Right atrium auricular region (tissue), 2 donors: ENCODE results near the gene KIF17. TPM values are rescaled to one million over a fixed set of nuclear protein-coding genes. Genes with fewer than 3 reads are reported as not detected.

ENCODE experiments used
- DNase-seq: peaks from one replicate; pipeline ENCODE4 v3.0.0-alpha.2; 2019; ENCODE audit warnings: low spot score
- H3K27ac ChIP-seq, 2 donors: fragments of 200-600 bp; sonication (generic); 1 replicate in 1 of 2; 2 replicates in 1 of 2; pipeline ENCODE4 v1.5.1; 2016 to 2019
- H3K27me3 ChIP-seq, 2 donors: fragments of 200-600 bp; sonication (generic); one replicate each; pipeline versions ENCODE4 v1.5.1 to v1.6.0; 2017 to 2019
- H3K36me3 ChIP-seq: fragments of 200-600 bp; sonication (generic); one replicate; pipeline ENCODE4 v1.5.1; 2016
- H3K4me1 ChIP-seq, 2 donors: fragments of 200-600 bp; sonication (generic); one replicate each; pipeline versions ENCODE4 v1.5.1 to v1.6.0; 2017 to 2019
- H3K4me3 ChIP-seq, 2 donors: fragments of 200-600 bp; sonication (generic); 1 replicate in 1 of 2; 2 replicates in 1 of 2; pipeline ENCODE4 v1.5.1; 2017 to 2019; ENCODE audit warnings: mild to moderate bottlenecking in 1 of 2, moderate library complexity in 1 of 2
- H3K9me3 ChIP-seq, 2 donors: fragments of 200-600 bp; sonication (generic); one replicate each; pipeline ENCODE4 v1.5.1; 2019
- total RNA-seq, 2 donors: library from RNA; depleted of rRNA; stranded (reverse); fragments of >200 nt; gene quantifications; one replicate each; pipeline ENCODE4 v1.1.0, GENCODE V29; 2016
- TF ChIP-seq, protein P1 (sequence below), 2 donors: fragments of 200-600 bp; sonication (generic); IDR thresholded peaks; one replicate each; pipeline ENCODE4 v1.5.1; 2019; ENCODE audit warnings: antibody characterized with exemption in 2 of 2

Gene KIF17
- total RNA-seq, 2 donors from 2014 or later: 2.6 to 6.0 TPM

DNA sequence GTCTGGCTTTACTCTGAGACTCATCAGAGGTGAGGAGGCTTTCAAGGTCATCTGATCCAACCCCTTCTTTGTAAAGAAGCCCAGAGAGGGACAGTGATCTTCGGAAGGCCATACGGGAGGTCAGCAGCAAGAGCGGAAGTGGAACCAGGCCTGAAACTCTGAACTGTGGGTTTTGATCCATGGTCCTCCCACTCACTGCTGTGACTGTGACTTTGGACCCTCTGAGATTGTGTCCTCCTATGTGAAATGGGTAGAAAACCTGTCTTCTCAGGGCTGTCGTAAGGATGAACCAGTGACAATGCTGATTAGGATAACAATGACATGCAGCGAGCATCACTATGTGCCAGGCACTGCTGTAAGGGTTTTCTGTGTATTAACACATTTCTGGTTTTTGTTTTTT is 46.9 kb downstream of the KIF17 start:
- TF ChIP-seq, protein P1, sequence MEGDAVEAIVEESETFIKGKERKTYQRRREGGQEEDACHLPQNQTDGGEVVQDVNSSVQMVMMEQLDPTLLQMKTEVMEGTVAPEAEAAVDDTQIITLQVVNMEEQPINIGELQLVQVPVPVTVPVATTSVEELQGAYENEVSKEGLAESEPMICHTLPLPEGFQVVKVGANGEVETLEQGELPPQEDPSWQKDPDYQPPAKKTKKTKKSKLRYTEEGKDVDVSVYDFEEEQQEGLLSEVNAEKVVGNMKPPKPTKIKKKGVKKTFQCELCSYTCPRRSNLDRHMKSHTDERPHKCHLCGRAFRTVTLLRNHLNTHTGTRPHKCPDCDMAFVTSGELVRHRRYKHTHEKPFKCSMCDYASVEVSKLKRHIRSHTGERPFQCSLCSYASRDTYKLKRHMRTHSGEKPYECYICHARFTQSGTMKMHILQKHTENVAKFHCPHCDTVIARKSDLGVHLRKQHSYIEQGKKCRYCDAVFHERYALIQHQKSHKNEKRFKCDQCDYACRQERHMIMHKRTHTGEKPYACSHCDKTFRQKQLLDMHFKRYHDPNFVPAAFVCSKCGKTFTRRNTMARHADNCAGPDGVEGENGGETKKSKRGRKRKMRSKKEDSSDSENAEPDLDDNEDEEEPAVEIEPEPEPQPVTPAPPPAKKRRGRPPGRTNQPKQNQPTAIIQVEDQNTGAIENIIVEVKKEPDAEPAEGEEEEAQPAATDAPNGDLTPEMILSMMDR (IDR thresholded peaks at IDR 0.05): no peak
- DNase-seq: no peak

GRCh38 chr1:20668581-20668980 is 49.2 kb downstream of the KIF17 start:
- TF ChIP-seq, protein P1 (IDR thresholded peaks at IDR 0.05): no peak
- Histone ChIP-seq H3K4me3 (no peak overlapping the region), H3K27ac (no peak overlapping the region), H3K4me1 (no peaks in the 10 kb centered on the region), H3K9me3 (no peaks in the 10 kb centered on the region), H3K36me3 (no peaks in the 10 kb centered on the region), H3K27me3 (no peaks in the 10 kb centered on the region)
- no peak for DNase-seq

More for the DNA sequence above, 46.9 kb downstream of the KIF17 start:
- Histone ChIP-seq H3K27ac (no peak overlapping the region), H3K4me1 (no peaks in the 10 kb centered on the region), H3K4me3 (no peak overlapping the region), H3K27me3 (no peaks in the 10 kb centered on the region), H3K36me3 (no peaks in the 10 kb centered on the region), H3K9me3 (no peaks in the 10 kb centered on the region)

DNA sequence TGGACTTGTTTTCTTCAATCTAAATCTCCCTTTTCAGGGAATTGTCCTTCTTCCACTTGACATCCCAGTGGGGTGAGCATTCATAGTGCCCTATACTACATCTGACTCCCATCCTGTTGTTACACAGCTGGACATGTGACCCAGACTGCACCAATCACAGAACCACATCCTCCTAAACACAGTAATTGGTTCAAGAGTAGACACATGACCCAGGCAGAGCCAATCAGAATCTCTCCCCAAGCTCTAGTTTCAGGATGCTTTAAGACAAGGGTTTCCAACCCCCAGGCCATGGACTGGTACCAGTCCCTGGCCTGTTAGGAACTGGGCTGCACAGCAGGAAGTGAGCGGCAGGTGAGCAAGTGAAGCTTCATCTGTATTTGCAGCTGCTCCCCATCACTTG is 51.0 kb downstream of the KIF17 start:
- Histone ChIP-seq H3K4me3 (no peak overlapping the region), H3K27ac (peak overlapping the region; percentile 30 to 31)
- DNase-seq: no peak

GRCh38 chr1:20666146-20666545 is 51.7 kb downstream of the KIF17 start:
- Histone ChIP-seq H3K36me3 (no peaks in the 10 kb centered on the region), H3K4me3 (no peak overlapping the region), H3K4me1 (peaks cover 0 to 8% of the 10 kb centered on the region in 2 donors), H3K9me3 (no peaks in the 10 kb centered on the region), H3K27ac (peak overlapping the region; percentile 30 to 31), H3K27me3 (no peaks in the 10 kb centered on the region)
- no peak for DNase-seq
- TF ChIP-seq, protein P1 (IDR thresholded peaks at IDR 0.05): no peak

More for the DNA sequence above, 51.0 kb downstream of the KIF17 start:
- Histone ChIP-seq H3K36me3 (no peaks in the 10 kb centered on the region), H3K27me3 (no peaks in the 10 kb centered on the region), H3K9me3 (no peaks in the 10 kb centered on the region), H3K4me1 (peaks cover 0 to 7% of the 10 kb centered on the region in 2 donors)
- TF ChIP-seq, protein P1 (IDR thresholded peaks at IDR 0.05): no peak

DNA sequence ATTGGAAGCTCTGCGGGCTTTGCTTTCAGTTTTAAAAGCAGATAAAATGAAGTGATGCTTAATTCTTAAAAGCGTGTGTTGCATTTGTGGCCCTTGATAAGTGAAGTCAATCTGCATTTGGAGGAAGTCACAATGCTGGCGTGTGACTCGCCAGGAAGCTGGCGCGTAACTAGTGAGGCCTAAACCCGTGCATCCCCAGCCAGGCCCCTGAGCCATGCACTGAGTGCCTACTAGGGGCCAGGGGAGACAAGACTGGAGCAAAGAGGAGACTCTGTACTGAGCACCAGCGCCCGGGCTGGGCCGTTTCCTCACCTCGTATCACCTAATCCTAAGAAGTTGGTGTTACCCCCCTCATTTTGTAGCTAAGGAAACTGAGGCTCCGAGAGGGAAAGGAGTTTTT is 52.1 kb downstream of the KIF17 start:
- H3K4me1 ChIP-seq: peaks cover 0 to 9% of the 10 kb centered on the region in 2 donors
- no peaks in the 10 kb centered on the region for H3K36me3 ChIP-seq
- H3K9me3 ChIP-seq: no peaks in the 10 kb centered on the region
- H3K4me3 ChIP-seq: no peak overlapping the region
- TF ChIP-seq, protein P1 (IDR thresholded peaks at IDR 0.05): no peak
- DNase-seq: no peak
- no peaks in the 10 kb centered on the region for H3K27me3 ChIP-seq
- peak overlapping the region; percentile 30 to 31 for H3K27ac ChIP-seq
